Fibroblast of skin of left biceps (primary cell): Measurements from ENCODE around the gene KIAA1671.

ENCODE experiments used
- DNase-seq, 2 experiments: peaks; one replicate each; pipeline ENCODE4 v3.0.0-alpha.2; 2013; ENCODE audit warnings: low read depth in 2 of 2

KIAA1671 gene

DNA sequence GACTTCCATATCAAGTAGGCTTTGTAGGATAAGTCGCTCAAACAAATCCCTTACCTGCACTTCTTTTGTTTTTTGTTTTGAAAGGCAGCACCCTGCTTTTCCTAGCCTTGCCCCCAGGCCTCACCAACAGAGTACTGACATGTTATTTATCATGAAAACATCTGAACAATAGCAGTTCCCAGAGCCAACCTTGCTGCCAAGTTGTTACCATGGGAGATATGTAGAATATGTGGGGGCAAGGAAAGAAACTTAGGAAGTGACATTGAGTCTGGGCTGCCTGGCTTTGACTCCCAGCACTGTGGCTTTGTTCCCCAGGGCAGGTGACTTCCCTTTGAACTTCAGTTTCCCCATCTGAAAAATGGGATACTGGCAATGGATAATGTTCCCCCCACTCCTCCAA is 193.8 kb downstream of the KIAA1671 start:
- no peak for DNase-seq

DNA sequence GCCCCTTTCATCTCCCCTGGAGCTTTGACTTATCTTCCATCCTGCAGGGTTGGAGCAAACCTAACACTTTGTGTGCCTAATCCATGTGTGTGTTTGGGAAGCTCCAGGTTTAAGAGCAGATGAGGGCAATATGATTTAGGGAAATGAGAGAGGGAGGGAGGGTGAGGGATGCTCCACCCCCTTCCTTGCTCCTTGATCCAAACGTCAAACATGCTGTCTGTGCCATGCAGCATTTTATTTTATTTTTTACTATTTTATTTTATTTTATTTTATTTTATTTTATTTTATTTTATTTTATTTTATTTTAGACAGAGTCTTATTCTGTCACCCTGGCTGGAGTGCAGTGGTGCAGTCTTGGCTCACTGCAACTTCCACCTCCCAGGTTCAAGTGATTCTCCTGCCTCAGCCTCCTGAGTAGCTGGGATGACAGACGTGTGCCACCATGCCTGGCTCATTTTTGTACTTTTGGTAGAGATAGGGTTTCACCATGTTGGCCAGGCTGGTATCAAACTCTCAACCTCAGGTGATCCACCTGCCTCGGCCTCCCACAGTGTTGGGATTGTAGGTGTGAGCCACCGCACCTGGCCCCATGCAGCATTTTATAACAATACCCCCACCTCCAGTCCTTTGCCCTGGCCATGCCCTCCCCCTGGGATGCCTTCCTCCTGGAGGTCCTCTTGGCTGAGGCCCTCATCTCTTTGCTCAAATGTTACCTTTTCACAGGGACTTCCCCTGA is 194.6 kb downstream of the KIAA1671 start:
- no peak for DNase-seq

DNA sequence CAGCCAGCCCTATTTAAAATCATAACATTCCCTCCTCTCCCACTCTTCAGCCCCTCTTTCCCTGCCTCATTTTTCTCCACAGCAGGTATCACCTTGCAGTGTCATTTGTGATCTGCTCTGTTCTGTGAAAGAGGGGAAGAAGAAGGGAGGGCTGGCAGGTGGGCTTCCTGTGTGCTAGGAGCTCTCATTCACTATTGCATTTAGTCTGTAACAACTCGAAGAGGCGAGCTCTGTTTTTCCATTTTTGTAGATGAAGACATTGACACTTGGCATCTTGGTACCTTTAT is 195.1 kb downstream of the KIAA1671 start:
- DNase-seq: no peak

DNA sequence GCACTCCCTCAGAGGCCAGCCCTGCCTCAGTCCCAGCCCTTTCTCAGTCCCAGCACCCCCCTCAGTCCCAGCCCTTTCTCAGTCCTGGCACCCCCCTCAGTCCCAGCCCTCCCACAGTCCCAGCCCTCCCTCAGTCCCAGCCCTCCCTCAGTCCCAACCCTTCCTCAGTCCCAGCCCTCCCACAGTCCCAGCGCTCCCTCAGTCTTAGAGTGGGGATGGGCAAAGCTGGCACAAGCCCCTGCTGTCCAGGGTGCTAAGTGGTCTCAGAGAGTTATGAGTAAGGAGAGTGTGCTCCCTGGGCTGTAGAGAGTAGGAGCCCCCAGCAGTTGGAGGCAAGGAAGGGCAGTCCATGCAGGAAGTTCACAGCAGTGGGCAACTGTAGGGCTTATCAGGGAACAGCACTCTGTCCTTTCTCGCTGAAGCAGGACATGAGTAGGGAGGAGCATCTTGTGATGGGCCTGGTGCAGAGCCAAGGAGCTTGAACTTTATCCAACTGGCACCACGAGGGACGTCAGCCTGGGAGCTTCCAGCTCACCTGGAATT is 195.7 kb downstream of the KIAA1671 start:
- DNase-seq: no peak

DNA sequence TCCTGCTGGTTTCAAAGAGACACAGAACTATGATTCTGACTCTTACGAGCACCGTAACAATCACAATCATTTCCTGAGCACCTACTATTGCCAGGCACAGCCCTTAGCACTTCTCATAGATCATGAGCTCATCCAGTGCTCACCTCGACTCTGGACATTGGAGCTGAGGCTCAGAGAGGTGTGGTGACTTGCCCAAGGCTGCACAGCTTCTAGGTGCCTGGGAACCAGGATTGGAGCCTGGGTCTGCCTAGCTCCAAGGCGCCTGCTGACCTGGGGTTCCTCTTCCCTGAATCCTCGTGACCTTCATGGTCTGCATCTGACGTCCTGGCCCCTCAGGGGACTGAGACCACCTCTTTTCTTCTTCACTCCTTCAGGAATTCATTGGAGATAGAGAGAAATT is 196.5 kb downstream of the KIAA1671 start:
- DNase-seq: no peak

DNA sequence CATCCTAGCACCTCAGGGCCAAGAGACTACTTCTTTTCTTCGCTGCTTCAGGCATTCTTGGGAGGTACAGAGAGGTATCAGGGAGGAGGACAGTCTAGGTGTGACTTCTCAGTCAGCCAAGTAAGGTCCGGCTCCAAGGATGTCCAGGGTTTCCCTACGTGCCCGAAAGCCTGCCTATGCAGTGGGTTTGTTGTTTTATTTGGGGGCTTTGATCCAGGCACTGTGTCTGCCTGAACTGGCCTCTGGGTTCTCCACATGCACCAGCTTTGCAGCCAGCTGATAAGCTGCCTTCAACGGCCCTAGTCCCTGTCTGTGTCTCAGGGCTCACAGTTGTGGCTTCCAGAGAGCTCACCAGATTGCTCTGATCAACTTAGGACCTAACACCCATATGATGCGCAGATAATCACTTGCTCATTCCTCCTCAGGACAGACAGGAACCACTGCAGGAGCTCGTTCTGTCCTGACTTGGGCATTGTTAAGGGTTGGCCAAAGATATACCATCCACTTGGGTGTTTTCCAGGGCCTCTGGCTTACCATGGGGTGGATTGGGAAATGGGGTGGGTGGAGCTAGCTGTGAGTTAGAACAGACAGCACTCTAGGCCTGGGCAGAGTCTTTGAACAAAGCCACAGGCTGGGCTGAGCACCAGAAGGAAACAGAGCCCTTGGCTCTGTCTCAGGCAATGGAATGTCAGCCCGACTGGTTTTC is 201.6 kb downstream of the KIAA1671 start:
- peak in 1 of 2 experiments; percentile 3 for DNase-seq

DNA sequence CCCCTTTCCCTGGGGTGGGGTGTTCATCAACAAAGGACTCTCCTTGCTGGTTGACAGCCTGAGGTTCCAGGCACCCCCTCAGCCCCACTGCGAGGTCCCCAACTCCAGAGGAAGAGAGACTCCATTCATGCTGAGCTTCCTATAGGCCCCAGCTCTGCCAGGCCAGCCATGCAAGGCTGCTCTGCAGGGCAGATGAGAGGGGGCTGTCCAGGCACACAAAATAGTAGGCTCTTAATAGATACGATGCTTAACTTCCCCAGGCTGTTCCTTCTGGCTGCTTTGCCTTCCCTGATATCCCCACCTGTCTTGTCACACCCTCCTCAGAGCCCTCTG is 202.1 kb downstream of the KIAA1671 start:
- DNase-seq: no peak

DNA sequence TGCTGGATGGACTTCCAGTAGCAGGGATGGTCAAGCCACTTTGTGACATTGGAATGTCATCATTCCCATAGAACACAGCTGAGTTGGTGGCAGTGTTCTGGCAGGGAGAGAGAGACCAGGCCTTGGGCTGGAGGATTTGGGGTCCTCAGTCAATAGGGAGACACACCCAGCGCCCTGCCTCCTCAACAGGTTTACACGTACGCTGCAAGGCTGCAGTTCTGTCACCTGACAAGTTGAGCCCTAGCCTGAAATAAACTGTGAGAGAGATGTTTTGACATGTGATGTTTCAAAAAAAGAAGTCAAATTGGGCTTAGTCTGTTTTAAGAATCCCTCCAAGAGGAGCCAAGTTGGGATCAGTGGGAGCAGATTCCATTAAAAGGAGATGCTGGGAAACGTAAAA is 204.2 kb downstream of the KIAA1671 start:
- DNase-seq: no peak

DNA sequence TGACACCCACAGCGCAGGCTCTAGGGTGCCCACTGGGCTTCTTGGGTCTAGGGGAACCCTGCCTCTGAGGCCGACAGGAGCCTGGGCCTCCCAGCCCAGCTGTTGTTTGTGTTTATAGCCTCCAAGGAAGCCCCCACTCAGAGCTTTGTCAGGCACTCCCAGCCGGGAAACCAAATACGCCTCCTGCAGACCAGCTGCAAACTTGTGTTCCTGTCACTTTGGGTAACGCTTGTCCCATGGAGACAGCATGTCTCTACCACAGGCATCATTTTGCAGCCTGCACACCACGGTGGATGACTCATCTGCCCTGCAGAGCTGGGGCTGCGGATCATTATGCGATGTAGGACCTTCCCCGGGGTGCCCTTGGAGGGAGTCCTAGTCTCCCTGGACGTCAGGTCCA is 206.5 kb downstream of the KIAA1671 start:
- DNase-seq: no peak

DNA sequence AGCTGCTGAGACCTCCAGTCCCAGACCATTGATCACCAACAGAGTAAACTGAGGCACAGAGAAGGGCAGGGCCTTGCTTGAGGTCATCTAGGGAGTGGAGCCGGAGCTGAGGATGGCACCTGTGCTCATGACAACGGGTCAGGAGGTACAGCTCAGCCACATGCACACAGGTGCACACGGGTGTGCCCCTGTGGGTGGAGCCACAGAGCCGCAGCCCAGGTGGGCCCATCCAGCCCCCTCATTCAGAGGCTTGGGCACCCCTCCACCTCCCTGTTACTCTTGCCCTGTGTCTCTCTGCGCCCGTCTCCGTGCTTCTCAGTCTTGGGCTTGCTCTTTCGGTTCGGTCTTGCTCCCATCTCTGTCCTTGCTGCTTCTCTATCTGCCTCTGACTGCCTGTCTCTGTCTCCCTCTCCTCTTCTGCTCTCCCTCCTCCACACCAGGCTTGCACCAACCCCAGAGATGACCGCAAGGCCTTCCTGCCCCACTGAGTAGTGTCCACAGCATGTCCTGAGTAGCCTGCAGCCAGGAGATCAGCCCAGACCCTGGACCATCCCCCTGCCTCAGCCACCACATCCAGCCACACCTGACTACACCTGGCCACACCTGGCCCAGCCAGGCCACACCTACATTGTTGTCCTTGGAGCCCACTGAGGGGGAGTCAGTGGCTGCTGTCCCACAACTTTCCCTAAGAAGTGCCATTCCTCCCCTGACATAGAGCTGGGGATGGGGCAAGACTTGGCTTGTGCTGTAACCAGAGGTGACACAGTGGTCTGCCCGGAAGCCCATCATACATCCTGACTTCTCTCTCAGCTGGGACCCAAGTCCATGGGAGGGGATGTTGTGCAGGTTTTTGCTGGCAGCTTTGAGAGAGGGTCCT is 207.8 kb downstream of the KIAA1671 start:
- DNase-seq: no peak

DNA sequence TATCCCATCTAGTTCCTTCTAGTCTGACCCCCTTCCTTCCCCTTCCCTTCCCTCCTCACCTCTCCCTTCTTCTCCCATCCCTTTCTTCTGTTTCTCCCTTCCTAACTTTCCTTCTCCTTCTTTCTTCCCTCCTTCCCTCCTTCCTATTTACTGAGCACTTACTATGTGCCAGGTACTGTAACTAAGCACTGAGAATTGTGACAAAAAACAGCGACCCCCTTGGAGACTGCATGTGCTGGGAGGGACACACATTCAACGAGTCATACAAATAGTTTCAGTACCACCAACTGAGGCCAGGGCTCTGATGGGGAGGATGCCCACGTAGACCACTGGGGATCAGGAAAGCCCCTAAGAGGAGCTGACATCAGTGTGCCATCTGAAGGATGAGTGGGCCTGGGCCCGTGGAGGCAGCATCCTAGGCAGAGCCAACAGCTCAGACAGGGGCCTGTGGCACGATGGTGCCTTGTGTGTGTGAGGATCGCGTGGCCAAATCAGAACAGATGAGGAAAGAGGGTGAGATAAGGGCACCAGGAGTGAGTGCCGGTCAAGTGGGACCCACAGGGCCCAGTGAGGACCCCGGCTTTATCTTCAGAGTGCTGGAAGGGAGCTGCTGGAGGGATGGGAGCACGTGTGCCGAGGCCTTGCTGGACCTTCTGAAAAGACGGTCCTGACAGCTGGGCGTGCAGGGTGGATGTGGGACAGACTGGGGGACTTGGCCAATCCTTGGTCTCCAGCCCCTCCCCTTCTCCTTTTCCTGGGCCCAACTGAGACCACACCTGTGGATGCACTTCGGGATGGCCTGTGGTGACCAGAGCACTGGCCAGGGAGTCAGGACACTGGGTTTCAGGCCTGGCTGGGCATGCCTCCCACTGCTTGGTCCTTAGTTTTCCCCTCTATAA is 208.8 kb downstream of the KIAA1671 start:
- no peak for DNase-seq

DNA sequence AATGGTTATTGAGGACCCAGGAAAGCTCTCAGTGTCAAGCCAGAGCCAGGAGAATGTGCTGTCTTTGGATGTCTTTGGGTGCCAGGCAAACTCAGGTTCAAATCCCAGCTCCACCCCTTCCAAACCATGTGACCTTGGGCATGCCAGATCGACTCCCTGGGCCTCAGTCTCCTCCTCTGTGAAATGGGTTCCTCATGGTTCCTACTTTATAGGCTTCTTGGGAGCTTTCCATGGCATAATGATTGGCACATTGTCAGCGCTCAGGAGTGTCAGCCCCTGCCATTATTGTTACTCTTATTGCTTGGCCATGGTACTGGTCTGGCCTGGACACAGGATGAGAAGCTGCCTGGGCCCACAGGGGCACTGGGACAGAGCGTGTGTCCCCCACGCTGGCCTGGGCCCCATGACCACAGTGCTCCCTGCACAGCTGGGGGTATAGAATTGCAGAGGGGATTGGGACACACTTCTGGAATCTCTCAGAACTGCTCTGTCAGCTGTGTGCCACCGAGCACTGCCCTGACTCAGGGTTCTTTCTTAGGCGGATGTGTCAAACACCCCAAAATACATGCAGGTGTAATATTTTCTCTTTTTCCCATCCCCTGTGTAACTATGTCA is 209.5 kb downstream of the KIAA1671 start:
- DNase-seq: no peak

DNA sequence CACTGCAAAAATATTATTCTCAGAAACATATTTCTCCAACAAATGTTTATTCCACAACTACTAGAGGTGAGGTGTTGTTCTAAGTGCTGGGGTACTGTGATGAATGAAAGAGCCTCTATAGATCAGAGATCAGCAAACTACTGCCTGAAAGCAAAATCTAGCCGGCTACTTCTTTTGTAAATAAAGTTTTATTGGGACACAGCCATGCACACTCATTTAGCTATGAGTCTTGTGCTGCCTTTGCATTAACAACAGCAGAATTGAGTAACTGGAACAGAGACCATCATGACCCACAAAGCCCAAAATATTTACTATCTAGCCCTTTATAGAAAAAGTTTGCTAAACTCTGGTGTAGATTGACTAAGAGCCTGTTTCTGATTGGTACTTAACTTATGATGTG is 210.0 kb downstream of the KIAA1671 start:
- DNase-seq: no peak

DNA sequence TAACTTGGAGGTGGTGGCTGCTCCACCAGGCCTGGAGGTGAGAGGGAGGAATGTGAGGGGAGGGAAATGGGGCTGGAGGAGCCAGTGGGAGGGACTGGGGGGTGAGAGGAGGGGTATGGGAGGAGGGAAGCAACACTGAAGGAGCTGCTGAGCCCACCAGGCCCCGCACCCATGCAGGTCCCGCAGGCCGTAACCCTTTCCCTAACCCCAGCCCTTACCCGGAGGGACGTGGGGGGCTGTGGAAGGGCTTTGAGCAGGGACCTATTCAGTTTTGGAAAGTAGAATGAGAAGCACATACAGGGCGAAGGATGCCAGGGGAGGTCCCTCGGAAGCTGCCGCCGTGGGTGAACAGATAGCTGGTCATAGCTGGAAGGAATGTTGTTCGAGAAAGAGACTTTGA is 213.3 kb downstream of the KIAA1671 start:
- DNase-seq: no peak

DNA sequence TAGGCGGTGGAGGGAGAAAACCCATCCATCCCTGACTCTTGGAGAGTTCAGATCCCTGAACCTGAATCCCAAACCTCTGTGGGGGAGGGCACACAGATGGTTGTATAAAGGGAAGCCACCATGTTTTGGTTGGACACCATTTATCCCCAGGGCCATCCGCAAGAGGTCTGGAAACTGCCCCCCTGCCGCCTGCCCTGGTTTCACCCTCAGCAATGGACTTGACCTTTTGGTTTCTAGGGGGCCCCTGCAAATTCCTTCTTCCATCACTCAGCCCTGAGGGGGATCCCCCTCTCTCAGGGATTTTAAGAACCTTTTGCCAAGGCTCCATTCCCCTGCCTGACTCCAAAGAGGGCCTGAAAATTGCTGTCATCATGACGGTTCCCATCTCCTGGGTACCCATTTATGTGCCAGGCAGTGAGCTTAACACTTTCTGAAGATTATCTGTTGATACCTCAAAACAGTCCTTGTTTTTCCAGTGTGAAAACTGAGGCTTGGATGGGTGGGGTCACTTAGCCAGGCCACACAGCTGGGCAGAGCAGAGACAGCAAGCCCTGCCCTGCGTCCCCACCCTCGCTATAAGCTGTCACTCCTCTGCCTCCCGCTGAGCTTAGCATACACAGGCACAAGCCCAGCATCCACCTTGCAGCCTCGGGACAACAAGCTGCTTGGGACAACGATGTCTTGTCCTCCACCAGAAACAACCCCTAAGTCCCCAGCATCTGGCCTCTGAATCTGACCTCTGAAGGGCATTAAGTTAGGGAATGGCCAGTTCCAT is 213.9 kb downstream of the KIAA1671 start:
- DNase-seq: no peak

DNA sequence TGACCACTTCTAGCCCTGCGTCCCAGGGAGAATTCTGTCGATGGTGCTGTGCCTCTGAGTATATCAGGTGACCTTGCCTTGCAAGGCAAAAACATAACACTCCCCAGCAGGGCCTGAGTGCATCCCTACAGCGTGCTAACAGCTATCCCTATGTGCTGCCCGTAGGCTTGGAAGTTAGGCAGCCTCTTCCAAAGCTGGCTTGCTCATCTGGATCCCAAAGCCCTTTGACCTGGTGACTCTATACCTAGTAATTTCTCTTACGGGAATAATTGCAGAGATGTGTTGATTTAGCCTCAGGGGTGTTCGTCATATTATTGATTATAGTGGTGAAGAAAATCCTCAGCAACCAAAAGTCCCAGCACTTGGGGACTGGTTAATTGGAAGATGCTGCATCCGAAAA is 214.6 kb downstream of the KIAA1671 start:
- DNase-seq: no peak

DNA sequence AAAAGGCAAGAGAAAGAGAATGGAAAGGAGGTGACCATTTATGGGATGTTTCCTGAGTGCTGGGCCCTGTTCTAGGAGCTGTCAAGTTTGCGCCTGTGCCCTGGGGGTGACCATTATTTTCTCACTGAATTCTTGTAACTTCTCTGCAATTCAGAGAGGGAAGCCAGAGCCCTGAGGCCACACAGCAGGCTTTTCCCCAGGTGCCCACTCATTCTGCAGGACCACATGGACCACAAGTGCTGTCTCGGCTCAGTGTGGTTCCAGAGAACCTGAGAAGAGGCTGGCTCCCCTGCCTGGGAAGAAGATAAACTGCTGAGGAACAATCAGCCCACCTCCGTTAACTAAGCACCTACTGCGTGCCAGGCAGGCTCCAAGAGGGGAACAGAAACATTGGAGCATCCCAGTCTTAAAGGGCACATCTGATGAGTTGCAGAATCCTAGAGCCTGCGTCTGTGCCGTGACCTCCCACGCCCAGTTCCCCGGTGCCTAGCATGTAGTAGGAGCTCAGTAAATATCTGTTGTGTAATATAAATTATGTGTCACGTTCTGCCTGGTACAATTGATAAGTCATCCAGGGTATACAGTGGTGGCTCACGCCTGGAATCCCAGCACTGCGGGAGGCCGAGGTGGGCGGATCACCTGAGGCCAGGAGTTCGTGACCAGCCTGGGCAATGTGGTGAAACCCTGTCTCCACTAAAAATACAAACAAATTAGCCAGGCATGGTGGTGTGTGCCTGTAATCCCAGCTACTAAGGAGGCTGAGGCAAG is 215.5 kb downstream of the KIAA1671 start:
- no peak for DNase-seq

DNA sequence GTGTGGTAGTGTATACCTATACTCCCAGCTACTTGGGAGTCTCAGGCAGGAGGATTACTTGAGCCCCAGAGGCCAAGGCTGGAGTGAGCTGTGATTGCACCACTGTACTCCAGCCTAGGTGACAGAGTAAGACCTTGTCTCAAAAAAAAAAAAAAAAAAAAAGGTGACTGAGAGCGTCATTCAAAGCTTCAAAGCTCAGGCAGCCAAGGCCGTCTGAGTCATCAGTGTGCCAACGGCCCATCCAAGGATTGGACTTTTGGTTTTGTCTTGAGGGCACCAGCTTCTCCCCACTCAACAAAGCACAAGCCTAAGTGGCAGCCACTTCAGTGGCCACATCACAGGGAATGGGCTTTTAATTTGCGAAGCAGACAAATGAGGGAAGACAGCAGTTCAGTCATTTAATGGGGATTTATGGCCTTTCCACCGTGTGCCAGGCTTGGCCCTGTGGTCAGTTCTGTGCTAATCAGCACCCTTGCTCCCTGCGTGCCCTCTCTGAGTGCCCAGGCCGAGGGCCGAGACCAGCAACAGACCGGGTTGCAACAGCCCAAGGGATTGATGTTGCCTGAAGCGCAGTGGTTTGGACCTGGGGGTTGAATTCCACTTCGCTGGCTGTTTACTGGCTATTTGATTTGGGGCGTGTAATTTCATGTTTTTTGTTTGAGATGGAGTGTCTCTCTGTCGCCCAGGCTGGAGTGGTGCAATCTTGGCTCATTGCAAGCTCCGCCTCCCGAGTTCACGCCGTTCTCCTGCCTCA is 216.9 kb downstream of the KIAA1671 start:
- no peak for DNase-seq

DNA sequence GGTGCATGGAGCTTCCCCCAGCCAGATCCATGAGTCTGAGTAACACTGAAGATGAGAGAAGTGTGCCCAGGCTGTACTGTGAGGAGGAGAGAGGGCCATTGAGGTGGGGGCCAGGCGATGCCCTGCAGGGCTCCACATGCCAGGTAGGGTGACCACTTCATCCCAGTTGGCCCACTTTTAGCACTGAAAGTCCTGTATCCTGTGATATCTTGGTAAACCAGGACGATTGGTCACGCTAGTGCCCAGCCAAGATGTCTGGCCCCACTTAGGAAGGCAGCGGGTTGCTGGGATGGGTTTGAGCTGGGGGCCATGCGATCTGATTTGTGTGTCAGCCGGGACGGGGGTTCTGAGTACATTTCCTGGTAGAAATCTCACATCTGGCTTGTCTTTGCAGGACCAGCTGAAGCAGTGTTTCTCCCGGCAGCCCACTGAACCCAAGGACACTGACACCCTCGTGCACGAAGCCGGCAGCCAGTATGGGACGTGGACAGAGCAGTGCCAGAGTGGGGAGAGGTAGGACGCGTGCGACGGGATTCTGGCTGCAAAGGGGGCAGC is 218.0 kb downstream of the KIAA1671 start:
- no peak for DNase-seq
